ENCODE data around the gene IFNL4.
"Not testable (repeated sequence)": the region's sequence is repeated elsewhere in the genome, so short reads cannot be mapped to it uniquely, and the experiment has no call there.

IFNL4 gene

GRCh38 chr19:39248806-39249205 lies at the start of gene IFNL4:
Gene IFNL4, minus strand, starts transcription at chr19:39248856.
- no peak for FAIRE-seq

- no peak for FAIRE-seq
Measured at GRCh38 chr19:39297931-39298634, 49.4 kb upstream of the IFNL4 start.

GRCh38 chr19:39296906-39297305 lies 48.2 kb upstream of the IFNL4 start:
- FAIRE-seq = no peak

- no peak for FAIRE-seq
Measured at GRCh38 chr19:39296055-39296645, 47.5 kb upstream of the IFNL4 start, which contains the start of gene IFNL1. Gene IFNL1, plus strand, starts transcription at chr19:39296407. Its CDS starts 15 bp downstream, at chr19:39296422.

GRCh38 chr19:39293394-39293793 lies 44.7 kb upstream of the IFNL4 start:
- no peak for FAIRE-seq

- peak; percentile 3 for FAIRE-seq
Measured at GRCh38 chr19:39284032-39284431, 35.4 kb upstream of the IFNL4 start.

- no peak for FAIRE-seq
Measured at GRCh38 chr19:39282021-39282420, 33.4 kb upstream of the IFNL4 start.

- no peak for FAIRE-seq
Measured at GRCh38 chr19:39277598-39277997, 28.9 kb upstream of the IFNL4 start.

GRCh38 chr19:39276740-39277139 lies 28.1 kb upstream of the IFNL4 start:
- FAIRE-seq = no peak

- FAIRE-seq = no peak
Measured at GRCh38 chr19:39275578-39275977, 26.9 kb upstream of the IFNL4 start.

GRCh38 chr19:39273859-39274258 lies 25.2 kb upstream of the IFNL4 start:
- FAIRE-seq = not testable (repeated sequence)

GRCh38 chr19:39270036-39270871 lies 21.6 kb upstream of the IFNL4 start:
- FAIRE-seq = no peak

- FAIRE-seq = not testable (repeated sequence)
Measured at GRCh38 chr19:39269369-39269768, 20.7 kb upstream of the IFNL4 start.

GRCh38 chr19:39268531-39269223 lies 20.0 kb upstream of the IFNL4 start:
- FAIRE-seq = not testable (repeated sequence)

GRCh38 chr19:39268085-39268484 lies 19.4 kb upstream of the IFNL4 start, which contains the start of gene IFNL2:
Gene IFNL2, plus strand, starts transcription at chr19:39268396. Its CDS starts 173 bp downstream, at chr19:39268569.
- not testable (repeated sequence) for FAIRE-seq

GRCh38 chr19:39265321-39265916 lies 16.8 kb upstream of the IFNL4 start:
- no peak for FAIRE-seq

GRCh38 chr19:39264306-39265290 lies 15.9 kb upstream of the IFNL4 start:
- FAIRE-seq = no peak

- FAIRE-seq = no peak
Measured at GRCh38 chr19:39263912-39264305, 15.3 kb upstream of the IFNL4 start.

- FAIRE-seq = no peak
Measured at GRCh38 chr19:39262496-39262895, 13.8 kb upstream of the IFNL4 start.

GRCh38 chr19:39261704-39262103 lies 13.0 kb upstream of the IFNL4 start:
- no peak for FAIRE-seq

GRCh38 chr19:39257227-39257626 lies 8.6 kb upstream of the IFNL4 start:
- no peak for FAIRE-seq
